DOHH2 (cell line): ENCODE results near the gene BUD23.

ENCODE experiments used
- EZH2phosphoT487 ChIP-seq: fragments of 200-600 bp; sonication (generic); IDR thresholded peaks from 2 replicates; pipeline ENCODE4 v1.6.1; 2017; ENCODE audit warnings: borderline replicate concordance, mild to moderate bottlenecking, antibody characterized with exemption, low read length, moderate library complexity, mixed read lengths
- TF ChIP-seq, protein P1 (sequence below): fragments of 200-600 bp; sonication (generic); IDR thresholded peaks from one replicate; pipeline ENCODE4 v1.5.1; 2014; ENCODE audit warnings: antibody characterized with exemption, mild to moderate bottlenecking, low read depth, low read length; ENCODE audit not compliant: poor library complexity, severe bottlenecking

DNA sequence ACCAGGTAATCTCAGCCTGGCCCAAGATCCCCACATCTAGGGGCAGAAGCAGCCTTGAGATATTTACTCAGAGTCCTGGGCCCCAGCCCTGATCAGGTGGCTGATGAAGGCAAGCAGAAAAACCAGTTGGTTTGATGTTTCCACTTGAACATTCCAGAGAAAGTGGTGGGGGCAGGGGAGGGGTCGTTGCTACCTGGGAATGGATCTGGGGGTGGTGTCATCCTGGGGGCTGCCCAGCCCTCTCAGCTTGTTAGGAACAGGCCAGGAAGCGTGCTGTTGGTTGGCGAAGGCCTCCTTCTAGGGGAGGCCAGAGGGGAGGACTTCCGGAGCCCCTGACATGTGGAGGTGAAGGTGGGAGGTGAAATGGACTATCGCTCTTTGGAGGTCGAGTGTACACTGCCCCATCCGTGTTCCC is 58.9 kb downstream of the BUD23 start:
- TF ChIP-seq, protein P1, sequence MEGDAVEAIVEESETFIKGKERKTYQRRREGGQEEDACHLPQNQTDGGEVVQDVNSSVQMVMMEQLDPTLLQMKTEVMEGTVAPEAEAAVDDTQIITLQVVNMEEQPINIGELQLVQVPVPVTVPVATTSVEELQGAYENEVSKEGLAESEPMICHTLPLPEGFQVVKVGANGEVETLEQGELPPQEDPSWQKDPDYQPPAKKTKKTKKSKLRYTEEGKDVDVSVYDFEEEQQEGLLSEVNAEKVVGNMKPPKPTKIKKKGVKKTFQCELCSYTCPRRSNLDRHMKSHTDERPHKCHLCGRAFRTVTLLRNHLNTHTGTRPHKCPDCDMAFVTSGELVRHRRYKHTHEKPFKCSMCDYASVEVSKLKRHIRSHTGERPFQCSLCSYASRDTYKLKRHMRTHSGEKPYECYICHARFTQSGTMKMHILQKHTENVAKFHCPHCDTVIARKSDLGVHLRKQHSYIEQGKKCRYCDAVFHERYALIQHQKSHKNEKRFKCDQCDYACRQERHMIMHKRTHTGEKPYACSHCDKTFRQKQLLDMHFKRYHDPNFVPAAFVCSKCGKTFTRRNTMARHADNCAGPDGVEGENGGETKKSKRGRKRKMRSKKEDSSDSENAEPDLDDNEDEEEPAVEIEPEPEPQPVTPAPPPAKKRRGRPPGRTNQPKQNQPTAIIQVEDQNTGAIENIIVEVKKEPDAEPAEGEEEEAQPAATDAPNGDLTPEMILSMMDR, result no peak
- TF ChIP-seq EZH2phosphoT487, result no peak
